ENCODE results near the gene PPP1R1A.

PPP1R1A gene

DNA sequence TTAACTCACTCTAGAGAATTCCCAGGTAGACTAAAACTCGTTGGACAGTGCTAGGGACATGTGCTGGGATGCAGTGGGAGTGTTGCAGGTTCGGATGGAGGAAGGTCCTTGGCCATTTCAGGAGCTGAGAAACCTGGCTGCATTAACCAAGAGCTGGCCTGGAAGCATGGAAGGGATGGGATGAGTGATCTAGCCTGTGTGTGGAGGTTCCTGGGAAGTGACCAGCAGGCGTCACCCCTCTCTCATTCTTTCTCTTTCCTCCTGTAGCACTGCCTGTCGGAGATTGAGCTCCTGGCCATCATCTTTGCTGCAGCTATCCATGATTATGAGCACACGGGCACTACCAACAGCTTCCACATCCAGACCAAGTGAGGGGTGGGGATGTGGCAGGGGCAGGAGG, 15.6 kb downstream of the PPP1R1A start:
- no peaks in the 10 kb centered on the region for H3K9me3 ChIP-seq
- TF ChIP-seq, protein P1, sequence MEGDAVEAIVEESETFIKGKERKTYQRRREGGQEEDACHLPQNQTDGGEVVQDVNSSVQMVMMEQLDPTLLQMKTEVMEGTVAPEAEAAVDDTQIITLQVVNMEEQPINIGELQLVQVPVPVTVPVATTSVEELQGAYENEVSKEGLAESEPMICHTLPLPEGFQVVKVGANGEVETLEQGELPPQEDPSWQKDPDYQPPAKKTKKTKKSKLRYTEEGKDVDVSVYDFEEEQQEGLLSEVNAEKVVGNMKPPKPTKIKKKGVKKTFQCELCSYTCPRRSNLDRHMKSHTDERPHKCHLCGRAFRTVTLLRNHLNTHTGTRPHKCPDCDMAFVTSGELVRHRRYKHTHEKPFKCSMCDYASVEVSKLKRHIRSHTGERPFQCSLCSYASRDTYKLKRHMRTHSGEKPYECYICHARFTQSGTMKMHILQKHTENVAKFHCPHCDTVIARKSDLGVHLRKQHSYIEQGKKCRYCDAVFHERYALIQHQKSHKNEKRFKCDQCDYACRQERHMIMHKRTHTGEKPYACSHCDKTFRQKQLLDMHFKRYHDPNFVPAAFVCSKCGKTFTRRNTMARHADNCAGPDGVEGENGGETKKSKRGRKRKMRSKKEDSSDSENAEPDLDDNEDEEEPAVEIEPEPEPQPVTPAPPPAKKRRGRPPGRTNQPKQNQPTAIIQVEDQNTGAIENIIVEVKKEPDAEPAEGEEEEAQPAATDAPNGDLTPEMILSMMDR (IDR thresholded peaks at IDR 0.05; ENCODE audit: low read depth, low read length) = no peak
- no peaks in the 10 kb centered on the region for H3K36me3 ChIP-seq
- no peak overlapping the region for H3K4me3 ChIP-seq (ENCODE audit: low read depth, low read length)
- peaks cover 23% of the 10 kb centered on the region for H3K27me3 ChIP-seq
- H3K4me1 ChIP-seq = no peaks in the 10 kb centered on the region
- DNase-seq = no peak

DNA sequence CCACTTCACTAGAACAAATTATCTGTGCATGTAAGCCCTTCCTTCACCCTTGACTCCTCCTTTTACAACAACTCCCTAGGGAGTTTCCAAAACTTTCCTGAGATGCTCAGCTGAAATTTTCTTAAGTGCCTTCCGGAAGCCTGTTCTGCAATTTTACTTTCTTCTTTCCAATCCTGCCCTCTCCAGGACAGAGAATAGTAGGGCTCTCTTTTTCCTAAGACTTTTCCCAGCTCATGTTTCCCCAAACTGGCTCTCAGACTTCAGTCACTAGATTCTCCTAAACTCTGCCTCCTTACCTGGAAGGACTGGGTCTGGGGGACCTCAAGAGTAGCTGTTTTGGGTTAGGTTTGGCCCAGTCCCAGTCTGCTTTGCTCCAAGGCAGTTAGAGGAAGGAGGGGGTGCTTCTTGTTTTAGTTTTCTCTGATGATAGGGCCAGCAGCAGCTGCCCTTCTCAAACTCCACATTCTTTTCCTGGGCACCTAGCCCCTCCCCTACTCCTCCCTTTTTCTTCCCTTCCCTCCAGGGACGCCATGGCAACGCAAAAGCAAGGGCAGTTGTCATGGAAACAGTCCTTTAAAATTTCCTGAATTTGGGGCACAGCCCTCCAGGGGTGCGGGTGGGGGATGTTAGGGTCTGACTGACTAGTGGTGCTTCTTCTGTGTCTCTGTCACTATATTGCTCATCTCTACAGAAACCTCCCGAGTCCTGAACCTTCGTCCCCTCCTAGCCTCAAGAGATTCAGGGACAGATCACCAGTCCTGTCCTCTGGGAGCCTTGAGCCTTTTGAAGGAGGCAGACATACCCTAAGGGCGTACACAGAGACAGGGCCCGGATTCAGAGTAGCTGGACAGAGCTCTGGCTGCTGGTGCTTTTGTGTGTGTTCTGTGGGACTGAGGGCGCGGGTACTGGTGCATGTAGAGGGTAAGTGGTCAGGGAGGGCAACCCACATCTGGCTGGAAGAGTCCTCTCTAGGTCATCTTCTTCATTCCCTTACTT, 17.0 kb downstream of the PPP1R1A start:
- H3K4me1 ChIP-seq = no peaks in the 10 kb centered on the region
- no peak for DNase-seq

DNA sequence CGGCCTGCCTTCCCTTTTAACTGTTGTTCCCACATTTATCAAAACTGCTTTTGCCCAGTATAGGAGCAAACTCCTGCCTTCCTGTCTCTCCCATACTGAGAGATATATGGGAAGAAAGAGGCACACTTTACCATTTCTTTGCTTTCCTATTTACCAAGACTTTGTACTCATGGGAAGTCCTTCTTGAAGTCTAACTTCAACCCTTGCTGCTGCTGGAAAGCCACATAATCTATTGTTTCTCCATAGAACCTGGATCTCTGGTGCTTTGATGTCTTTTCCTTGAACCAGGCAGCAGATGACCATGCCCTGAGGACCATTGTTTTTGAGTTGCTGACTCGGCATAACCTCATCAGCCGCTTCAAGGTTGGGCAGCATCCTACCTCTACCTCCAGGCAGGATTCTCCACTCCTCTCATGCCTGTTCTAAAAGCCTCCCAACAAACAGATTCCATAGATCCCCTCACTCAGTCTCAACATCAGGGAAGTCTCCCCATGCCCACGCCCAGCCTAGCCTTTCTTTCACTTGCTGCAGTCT, 18.4 kb downstream of the PPP1R1A start:
- Histone ChIP-seq H3K4me3 (ENCODE audit: low read depth, low read length) (no peak overlapping the region), H3K27me3 (peaks cover 12% of the 10 kb centered on the region), H3K4me1 (no peaks in the 10 kb centered on the region), H3K9me3 (no peaks in the 10 kb centered on the region), H3K36me3 (no peaks in the 10 kb centered on the region)
- TF ChIP-seq, protein P1 (IDR thresholded peaks at IDR 0.05; ENCODE audit: low read depth, low read length) = no peak
- no peak for DNase-seq

More for the DNA sequence above, 17.0 kb downstream of the PPP1R1A start:
- Histone ChIP-seq H3K27me3 (peaks cover 15% of the 10 kb centered on the region), H3K9me3 (no peaks in the 10 kb centered on the region), H3K36me3 (no peaks in the 10 kb centered on the region), H3K4me3 (ENCODE audit: low read depth, low read length) (no peak overlapping the region)
- TF ChIP-seq, protein P1 (IDR thresholded peaks at IDR 0.05; ENCODE audit: low read depth, low read length) = no peak

GRCh38 chr12:54569072-54569471, 19.4 kb downstream of the PPP1R1A start:
- DNase-seq = no peak
- no peaks in the 10 kb centered on the region for H3K9me3 ChIP-seq
- H3K4me3 ChIP-seq (ENCODE audit: low read depth, low read length) = no peak overlapping the region
- no peaks in the 10 kb centered on the region for H3K4me1 ChIP-seq
- TF ChIP-seq, protein P1 (IDR thresholded peaks at IDR 0.05; ENCODE audit: low read depth, low read length) = no peak
- no peaks in the 10 kb centered on the region for H3K36me3 ChIP-seq
- peaks cover 11% of the 10 kb centered on the region for H3K27me3 ChIP-seq

GRCh38 chr12:54566792-54567191, 21.7 kb downstream of the PPP1R1A start:
- Histone ChIP-seq H3K9me3 (no peaks in the 10 kb centered on the region), H3K4me3 (ENCODE audit: low read depth, low read length) (no peak overlapping the region), H3K36me3 (no peaks in the 10 kb centered on the region), H3K27me3 (peaks cover 11% of the 10 kb centered on the region), H3K4me1 (no peaks in the 10 kb centered on the region)
- TF ChIP-seq, protein P1 (IDR thresholded peaks at IDR 0.05; ENCODE audit: low read depth, low read length) = no peak
- no peak for DNase-seq
